Inferior parietal cortex (tissue), 1 donor: ENCODE data around the gene STK40.

Source experiments
- DNase-seq: peaks from one replicate; pipeline ENCODE4 v3.0.0-alpha.2; 2016; ENCODE audit errors: extremely low spot score

Gene STK40

DNA sequence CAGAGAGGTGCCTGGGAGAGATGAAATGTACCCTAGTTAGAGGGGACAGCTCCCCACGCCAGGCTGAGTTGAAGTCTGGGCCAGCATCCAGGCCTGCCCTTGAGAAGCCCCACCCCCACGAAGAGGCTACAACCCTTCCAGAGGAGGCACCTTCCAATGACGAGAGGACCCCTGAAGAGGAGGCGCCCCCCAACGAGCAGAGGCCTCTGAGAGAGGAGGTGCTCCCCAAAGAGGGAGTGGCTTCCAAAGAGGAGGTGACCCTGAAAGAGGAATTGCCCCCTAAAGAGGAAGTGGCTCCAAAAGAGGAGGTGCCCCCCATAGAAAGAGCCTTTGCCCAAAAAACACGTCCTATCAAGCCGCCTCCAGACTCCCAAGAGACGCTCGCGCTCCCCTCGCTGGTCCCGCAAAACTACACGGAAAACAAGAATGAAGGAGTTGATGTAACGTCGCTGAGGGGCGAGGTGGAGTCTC, 65.4 kb downstream of the STK40 start:
- DNase-seq, result no peak

GRCh38 chr1:36309397-36309796, 76.3 kb downstream of the STK40 start:
- no peak for DNase-seq

DNA sequence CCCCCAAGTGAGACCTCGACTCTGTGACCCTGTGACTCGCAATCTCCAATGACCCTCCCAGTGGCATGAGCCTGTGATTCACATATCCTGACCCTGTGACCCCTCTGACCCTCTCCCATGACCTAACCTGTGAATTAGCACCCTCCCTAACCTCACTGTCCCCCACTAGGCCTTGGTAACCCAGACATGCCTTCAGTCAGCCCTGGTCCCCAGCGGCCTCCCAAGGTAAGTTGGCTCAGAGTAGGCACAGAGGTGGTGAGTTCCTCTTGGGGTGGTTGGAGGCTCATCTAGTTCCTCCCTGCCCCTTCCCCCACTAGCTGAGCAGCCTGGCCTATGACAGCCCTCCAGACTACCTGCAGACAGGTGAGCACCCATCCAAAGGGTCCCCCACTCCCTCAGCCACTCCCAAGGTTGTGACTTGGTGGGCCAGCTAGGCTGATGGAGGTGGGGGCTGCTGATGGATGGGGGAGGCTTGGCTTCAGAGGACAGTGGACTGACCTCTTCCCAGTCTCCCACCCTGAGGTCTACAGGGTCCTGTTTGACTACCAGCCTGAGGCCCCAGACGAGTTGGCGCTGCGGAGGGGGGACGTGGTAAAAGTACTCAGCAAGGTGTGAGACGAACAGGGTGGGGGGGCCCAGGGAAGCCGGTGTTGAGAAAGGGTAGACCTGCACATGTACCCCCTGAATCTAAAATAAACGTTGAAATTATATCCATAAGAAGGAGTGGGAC, 78.0 kb downstream of the STK40 start:
- no peak for DNase-seq

DNA sequence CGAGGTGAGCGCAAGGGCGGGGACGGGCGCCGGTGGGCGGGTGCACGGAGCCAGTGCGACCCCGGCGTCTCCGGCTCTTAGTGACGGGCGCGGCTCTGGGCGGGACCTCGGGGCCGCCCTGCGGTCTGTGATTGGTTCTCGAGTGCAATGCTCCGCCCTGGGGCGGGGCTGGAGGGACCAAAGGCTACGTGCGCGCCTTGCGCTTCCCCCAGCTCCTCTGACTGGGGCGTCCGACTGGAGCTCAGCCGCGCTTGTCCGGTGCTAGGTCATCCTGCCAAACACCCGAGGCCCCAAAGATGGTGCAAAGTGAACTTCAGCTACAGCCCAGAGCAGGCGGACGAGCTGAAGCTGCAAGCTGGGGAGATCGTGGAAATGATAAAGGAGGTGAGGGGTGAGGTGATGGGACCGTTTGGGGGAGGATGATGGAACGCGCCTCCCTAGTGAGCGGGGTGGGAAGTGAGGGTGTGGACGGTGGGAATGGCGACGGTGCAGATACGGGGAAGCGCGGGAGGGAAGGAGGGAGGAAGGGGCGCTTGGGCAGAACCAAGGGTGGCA, 78.7 kb downstream of the STK40 start:
- peak; percentile 89 for DNase-seq

GRCh38 chr1:36306210-36306901, 79.4 kb downstream of the STK40 start, which contains the start of gene SH3D21:
Gene SH3D21, plus strand, starts transcription at chr1:36306368. Its CDS starts 53 bp downstream, at chr1:36306421.
- no peak for DNase-seq

- DNase-seq, result no peak
Observed at GRCh38 chr1:36305915-36306209, 79.9 kb downstream of the STK40 start.

GRCh38 chr1:36304970-36305914, 80.5 kb downstream of the STK40 start:
- no peak for DNase-seq

DNA sequence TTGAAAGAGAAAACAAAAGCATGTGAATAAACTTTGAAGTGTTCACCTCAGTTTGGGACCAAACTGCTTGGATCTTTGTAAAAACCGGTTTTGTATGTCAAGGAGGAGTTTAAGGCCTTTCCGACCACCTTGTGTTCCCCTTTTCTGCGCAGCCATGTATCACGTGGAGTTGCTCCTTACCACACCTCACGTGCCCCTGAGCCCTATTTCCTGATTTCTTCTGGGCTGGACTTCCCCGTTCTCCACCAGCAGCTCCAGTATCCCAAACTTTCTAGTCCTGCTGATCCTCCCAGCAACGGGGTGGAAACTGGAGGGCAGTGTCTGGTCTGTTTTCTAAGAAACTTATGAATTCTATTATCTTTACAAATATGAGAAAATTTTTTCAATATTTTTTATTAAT, 81.2 kb downstream of the STK40 start:
- DNase-seq, result no peak

DNA sequence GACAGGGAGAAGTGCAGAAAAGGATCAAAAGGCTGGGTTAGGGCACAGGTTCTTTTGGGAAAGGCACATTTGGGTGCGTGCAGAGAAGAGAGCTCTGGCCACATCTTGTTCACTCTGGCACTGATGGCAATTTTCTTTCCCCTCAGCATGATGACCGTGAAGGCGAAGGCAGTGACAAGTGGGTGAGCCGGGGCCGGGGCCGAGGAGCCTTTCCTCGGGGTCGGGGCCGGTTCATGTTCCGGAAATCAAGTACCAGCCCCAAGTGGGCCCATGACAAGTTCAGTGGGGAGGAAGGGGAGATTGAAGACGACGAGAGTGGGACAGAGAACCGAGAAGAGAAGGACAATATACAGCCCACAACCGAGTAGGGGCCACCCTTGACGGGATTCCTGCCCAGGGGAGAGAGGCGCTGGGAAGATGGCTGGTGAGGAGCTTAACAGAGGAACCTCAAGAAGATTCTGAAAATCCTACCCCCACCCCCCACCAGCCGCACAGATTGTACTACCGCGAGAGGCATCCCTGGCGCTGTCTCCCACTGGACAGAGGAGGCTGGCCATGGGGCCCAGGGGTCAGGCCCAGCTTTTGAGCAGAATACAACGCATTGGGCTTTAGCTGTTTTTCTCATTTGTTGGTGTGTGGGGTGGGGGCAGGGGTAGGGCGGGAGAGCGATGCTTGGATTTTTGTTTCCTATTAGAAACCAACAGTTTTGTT, 81.9 kb downstream of the STK40 start:
- DNase-seq, result no peak

GRCh38 chr1:36303244-36303643, 82.5 kb downstream of the STK40 start:
- DNase-seq, result no peak

GRCh38 chr1:36301220-36301619, 84.5 kb downstream of the STK40 start:
- DNase-seq, result no peak

DNA sequence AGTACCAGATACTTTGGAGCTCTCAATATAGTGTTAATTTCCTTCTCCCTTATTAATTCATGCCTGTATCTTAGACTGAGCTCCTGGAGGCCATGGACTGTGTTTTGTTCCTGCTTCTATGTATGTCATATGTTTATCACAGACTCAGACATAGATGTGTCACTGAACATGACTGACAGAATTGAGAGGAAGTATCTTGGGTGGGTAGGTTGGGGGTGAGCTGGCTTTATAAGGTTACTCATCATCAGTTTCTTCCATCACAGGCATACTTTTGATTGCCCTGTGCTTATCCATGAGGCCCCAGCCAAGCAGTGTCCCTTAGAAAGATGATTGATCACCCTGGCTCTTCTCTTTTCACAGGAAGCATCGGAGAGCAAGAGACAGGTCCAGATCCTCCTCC, 85.2 kb downstream of the STK40 start:
- DNase-seq, result no peak

- DNase-seq, result no peak
Observed at GRCh38 chr1:36298640-36299039, 87.1 kb downstream of the STK40 start.

DNA sequence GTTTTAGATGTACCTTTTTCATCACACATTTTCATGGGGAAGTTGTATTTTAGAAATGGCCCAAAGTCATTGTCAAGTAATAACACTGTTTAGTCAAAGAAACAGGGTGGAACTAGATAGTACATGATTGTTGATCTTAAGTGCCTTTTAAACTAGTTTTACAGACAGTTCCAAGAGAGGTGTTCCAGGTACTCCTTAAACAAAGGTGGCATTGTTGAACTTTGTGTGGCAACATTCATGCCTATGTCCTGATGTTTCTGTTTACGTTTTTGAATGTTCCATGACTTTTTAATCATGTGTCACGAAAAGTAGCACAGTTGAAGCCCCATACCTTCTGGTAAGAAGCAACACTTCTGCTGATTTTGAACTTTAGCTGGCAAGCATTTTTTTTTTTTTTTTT, 88.7 kb downstream of the STK40 start:
- no peak for DNase-seq

DNA sequence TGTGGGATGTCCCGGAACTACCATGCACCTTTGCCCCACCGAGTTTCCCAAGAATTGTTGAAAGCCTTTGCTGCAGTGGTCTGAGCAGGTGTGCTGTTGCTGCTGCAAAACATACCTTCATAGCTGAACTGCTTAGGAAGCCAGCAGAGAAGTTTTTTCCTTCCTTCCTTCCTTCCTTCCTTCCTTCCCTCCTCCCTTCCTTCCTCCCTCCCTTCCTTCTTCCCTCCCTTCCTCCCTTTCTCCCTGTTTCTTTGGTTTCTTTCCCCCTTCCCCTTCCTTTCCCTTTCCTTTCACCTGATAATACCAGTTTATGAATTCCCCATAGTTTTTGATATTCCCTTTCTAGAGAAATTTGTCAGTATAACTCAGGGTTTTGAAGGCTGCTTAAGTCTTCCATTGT, 90.3 kb downstream of the STK40 start:
- DNase-seq, result no peak
